Dermis microvascular lymphatic vessel endothelial cell (primary cell): ENCODE data around the gene NFXL1. TPM values are rescaled to one million over a fixed set of nuclear protein-coding genes. Genes with fewer than 3 reads are reported as not detected.
"Not testable (repeated sequence)": the region's sequence is repeated elsewhere in the genome, so short reads cannot be mapped to it uniquely, and the experiment has no call there.

Experiments used
- DNase-seq, 2 donors: peaks; one replicate each; pipeline versions ENCODE4 v3.0.0 to v3.0.0-alpha.2; 2010; ENCODE audit warnings: low read depth in 2 of 2
- total RNA-seq: library from RNA; depleted of rRNA; stranded (reverse); fragments of >200 nt; gene quantifications from 2 replicates; pipeline ENCODE4 v1.2.1, GENCODE V29; 2014

NFXL1 gene
- total RNA-seq, result 3.7 and 4.7 TPM in 2 replicates

DNA sequence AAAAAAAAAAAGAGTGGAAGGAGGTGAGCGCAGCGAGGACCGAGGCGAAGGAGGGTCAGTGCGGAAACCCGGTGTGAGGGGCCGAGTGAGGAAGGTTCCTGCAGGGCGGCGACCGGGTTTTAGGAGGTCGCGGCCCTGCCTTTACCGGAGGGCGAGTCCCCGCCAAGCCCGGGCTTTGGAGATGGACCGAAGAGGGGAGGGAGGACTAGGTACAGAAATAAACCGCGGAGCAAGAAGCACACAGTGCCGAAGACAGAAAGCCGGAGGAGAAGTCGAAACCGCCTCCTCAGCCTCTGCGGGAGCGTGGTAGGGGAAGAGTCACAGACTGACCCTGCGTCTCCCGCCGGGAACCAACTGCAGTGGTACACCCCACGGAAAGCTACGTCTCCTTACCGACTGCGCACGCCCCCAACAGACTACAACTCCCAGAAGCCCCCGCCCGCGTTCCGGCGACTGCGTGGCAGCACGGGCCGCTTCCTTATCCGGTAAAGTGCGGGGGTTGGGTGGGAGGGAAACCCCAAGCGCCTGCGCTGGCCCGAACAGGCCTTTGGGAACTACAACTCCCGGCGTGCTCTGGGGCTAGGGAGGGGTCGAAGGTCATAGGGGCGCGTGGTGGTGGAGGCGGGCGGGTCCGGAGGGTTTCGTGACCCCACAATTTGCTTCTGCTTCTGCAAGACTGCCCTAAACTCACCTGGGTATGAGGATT lies at the start of gene NFXL1:
Gene NFXL1, minus strand, starts transcription at position 364 of the 706 bp plus-strand sequence. CDS start 380 bp downstream, outside the sequence.
- peak; percentile 88 to 98 for DNase-seq

DNA sequence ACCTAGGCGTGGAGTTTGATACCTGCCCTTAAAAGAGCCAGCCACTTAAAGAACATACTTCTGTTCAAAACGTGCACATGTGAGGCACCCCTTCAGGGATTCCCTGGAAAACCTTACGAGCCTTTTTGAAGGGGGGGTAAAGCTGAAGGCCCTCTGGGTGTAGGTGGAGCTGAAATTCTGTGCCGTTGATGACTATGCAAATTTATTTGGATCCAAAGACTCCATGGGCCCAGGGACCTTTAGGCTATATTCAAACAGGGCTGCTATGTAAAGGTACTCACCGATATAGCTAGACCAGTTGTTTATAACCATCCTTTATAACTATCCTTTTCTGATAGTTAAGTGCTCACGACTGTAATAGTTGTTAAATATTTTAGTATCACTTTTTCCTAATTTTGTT lies 40.3 kb upstream of the NFXL1 start:
- DNase-seq, result no peak

DNA sequence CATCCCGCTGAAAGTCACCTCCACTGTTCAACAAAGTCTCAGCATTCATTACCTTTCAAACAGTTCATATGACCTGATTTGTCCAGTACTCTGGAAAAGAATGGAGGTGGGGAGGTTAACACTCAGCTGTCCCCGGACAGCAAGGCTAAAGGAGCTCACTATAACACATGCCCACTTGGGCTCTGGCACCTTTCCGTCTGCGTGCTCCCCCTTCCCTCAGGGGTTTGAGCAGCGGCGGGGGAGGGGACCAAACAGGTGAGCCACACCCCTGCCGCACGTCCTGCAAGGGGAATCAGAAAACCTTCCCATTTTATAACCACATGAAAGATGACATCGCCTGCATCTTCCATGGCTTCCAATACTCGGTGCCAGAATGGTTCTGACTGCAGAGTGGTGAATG lies 39.9 kb upstream of the NFXL1 start:
- no peak for DNase-seq

DNA sequence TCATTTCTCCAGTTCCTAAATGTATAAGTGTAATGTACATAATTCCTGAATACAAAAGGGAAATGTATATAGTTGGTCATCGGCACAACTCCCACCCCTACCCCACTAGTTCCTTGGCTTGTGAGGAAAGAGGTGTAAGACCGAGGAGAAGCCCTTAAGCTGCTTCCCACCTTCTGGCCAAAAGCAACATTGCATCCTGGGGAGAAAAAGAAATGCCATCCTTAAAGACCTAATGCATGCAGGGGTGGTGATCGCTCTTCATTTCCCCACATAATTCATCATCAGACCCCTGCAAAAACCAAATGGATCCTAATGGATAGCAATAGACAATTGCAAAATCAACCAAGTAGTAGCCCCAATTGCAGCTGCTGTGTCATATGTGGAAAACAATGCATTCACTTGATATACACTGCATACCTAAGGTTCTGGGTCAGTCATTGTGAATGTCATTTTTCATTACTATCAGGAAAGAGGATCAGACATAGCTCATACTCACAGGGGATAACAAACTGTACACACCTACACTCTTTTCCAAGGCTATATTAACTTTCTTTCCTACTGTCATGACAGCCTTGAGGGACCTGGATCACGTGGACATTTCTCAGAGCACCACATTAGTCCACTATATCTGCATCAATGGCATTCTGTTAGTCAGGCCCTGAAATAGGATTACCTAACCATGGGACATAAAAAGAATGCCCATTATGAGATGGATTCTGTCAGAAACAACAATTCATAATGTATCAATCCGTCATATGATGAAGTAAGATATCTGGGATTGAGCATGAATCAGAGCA lies 31.7 kb upstream of the NFXL1 start:
- DNase-seq, result no peak

DNA sequence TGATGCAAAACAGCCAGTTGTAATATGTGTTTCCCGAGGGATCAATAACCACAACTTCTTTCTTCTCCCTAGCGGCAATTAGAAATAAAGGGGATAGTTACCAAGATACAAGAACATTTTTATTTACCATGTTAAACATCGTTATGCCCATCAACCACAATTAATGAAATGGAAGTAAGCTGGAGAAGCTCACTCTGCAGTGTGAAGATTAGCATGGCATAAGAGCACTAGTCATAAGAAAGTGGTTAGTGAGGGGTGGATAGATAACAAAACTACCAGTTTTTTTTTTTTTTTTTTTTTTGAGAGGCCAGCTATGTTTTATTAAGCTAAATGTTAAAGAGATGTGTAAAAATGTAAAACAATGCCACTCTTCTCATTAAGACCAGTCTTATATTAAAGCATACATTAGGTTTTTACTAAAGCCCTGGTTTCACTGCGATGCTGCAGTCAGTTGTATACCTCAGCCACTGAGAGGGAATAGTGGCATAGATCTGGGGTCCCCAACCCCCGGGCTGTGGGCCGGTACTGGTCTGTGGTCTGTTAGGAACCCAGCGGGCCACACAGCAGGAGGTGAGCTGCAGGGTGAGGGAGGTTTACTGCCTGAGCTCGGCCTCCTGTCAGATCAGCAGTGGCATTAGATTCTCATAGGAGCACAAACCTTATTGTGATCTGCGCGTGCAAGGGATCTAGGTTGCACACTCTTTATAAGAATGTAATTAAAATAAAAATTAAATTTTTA lies 27.9 kb upstream of the NFXL1 start:
- no peak for DNase-seq

DNA sequence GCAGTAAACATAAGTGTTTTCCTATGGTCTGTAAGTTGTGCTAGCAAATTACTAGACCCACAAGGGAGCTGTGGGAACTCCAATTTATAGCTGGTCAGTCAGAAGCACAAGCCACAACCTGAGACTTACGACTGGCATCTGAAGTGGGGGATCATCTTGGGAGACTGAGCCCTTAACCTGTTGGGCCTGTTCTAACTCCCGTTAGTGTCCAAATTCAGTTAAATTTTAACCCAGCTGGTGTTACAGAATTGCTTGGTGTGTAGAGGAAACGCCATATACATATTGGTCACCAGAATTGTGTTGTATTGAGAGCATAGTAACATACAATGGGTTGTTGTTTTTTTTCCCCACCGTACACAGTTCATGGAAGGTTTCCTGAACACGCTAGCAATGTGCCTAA lies 25.1 kb upstream of the NFXL1 start:
- no peak for DNase-seq

DNA sequence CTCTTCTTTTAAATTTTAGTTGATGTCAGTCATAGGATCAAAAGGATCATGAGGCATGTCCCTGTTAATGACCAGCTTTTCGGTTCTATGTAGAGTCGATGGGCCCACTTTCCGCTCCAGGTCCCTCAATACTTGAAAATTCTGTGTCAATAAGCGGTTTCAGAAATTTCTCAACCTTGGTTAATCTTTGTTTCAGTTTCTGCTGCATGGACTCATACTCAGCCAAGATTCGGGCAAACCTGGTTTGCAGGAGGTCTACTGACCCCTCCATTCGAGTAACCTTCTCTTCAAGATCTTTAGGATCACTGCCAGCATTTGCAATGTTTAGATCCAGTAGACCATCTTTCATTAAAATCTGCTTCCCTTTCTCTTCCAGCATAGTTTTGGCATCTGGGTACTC lies 22.0 kb upstream of the NFXL1 start:
- no peak for DNase-seq

DNA sequence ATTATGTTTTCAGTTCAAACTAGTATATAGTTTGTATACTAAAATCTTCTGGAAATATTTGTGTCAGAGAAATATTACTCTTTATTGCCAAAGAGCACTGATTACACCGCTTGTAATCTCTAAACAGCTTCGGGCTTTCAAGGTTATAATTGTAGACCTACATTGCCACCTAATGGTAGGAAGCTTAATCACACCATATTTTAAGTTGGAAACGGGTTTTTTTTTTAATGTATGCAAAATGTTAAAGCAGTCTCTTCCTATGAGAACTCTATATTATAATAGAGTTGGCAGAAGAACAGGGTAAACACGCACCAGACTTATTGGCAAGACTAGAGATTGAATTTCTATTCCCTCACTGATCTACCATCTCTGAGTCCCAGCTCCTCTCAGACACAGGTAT lies 19.5 kb upstream of the NFXL1 start:
- DNase-seq, result peak; percentile 27 to 46

DNA sequence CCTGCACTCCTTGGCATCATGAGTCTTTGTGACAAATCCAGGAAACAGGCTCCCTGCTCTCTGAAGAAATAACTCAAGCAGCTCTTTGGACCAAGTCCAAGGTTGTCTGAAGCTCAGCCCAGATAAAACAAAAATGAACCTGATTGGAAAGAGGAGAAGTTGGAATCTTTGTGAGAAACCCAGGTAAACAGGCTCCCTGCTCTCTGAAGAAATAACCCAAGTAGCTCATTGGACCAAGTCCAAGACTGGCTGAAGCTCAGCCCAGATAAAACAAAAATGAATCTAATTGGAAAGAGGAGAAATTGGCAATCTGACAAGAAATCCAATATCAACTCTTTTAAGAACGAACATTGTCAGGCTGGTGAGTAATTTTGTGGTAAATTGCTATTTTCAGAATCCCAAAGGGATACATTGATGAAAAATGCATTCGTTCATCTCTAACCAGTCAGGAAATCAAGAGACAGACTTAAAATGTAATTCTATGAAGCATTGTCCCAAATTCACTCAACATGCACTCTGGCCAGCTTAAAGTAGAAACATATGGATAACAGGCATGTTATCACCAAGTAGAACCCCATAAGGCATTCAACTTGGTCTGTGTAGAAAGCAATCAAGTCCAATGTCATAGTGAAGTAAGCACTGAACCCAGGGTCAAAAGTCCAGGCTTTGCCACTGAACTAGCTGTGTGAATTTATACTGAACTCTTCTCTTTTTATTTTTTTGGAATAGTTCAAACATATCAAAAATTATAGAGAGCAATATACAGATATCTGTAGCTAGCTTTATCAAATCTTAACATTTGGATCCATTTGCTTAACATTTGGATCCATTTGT lies 16.8 kb upstream of the NFXL1 start:
- DNase-seq, result peak in 1 of 2 donors; percentile 47

DNA sequence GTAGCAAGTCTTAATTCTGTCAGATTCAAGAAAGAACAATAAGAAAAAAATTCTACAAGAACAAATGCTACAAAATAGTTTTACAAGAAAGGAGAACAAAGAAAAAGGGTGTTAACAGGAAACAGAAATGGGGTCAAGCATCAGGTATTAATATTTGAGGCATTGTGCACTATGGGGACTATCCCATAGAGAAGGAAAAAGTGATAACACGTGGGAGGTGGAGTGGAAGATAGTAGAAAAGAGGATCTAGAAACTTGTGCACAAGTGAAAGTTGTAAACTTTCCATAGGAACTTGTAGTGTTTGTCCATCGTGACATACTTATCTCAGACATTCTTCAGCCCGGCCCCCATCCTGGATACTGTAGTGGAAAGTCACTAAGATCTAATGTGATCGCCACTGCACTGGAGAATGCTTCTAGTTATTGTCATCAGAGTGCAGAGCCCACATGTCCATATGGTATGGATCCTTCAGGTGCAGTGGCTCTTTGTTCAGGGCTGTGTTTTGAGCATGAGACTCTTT lies 15.4 kb upstream of the NFXL1 start:
- DNase-seq, result no peak

DNA sequence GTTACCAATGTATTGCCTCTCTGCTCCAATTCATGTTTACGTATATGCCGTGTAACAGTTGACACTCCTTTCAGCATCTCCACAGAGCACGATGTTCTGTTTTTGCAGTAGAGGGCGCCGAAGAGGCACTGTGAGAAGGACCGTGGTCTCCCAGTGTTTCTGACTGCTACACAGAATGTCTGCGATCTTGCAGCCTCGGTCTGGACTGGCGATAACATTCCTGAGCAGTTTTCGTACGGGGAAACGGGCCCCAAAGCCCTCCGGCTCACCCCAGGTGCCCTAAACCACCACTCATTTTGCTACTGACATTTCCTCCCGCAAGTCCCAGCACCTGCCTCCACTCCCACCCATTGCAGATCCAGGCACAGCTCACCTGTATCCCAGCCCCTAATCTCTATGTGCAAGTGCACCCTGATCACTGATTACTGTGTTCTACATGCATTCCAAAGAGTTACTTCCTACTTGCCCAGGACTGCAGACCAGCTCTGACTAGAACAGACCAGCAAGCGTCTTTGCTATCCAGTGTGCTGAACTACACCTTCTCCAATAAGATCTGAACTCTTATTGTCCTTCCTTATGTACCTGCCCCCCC lies 12.4 kb upstream of the NFXL1 start:
- DNase-seq, result peak in 1 of 2 donors; percentile 47

DNA sequence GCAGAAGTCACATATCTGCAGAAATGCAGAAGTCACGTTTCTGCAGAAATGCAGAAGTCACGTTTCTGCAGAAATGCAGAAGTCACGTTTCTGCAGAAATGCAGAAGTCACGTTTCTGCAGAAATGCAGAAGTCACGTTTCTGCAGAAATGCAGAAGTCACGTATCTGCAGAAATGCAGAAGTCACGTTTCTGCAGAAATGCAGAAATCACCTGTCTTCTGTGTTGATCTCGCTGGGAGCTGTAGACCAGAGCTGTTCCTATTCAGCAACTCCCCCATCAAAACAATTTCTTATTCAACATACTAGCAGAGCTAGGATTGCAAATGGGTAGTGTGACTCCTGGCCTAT lies 8.9 kb upstream of the NFXL1 start:
- not testable (repeated sequence) for DNase-seq

DNA sequence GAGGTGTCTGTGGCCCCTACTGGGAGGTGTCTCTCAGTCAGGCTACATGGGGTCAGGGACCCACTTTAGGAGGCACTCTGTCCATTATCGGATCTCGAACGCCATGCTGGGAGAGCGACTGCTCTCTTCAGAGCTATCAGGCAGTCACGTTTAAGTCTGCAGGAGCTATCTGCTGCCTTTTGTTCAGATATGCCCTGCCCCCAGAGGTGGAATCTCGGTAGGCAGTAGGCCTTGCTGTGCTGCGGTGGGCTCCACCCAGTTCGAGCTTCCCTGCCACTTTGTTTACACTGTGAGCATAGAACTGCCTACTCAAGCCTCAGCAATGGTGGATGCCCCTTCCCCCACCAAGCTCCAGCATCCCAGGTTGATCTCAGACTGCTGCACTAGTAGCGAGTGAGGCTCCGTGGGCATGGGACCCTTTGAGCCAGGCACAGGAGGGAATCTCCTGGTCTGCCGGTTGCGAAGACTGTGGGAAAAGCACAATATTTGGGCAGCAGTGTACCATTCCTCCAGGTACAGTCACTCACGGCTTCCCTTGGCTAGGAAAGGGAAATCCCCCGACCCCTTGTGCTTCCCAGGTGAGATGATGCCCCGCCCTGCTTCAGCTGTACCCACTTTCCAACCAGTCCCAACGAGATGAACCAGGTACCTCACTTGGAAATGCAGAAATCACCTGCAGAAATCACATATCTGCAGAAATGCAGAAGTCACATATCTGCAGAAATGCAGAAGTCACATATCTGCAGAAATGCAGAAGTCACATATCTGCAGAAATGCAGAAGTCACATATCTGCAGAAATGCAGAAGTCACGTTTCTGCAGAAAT lies 8.3 kb upstream of the NFXL1 start:
- DNase-seq, result not testable (repeated sequence)

DNA sequence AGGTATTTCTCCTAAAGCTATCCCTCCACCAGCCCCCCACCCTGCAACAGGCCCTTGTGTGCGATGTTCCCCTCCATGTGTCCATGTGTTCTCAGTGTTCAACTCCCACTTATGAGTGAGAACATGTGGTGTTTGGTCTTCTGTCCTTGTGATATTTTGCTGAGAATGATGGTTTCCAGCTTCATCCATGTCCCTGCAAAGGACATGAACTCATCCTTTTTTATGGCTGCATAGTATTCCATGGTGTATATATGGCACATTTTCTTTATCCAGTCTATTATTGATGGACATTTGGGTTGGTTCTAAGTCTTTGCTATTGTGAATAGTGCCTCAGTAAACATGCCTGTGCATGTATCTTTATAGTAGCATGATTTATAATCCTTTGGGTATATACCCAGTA lies 2.8 kb upstream of the NFXL1 start:
- DNase-seq, result not testable (repeated sequence)

DNA sequence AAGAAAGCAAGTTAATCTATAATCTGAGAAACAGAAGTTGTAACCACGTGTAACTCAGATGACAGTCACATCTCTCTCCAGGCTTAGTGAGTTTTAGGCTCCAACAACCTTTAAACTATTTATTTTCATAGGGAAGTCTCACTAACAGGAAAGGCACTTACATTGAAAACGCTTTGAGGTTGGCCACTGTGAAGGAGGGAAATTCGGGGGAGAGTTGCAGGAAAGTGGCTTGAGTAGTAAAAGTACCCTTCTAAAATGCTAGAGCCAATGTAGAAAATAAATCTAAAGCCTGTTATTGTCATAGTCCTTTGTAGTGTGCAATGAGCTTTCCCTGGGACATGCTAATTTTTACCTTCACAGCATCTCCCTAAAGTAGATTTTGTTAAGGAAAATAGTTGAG lies 995 bp upstream of the NFXL1 start:
- DNase-seq, result no peak

DNA sequence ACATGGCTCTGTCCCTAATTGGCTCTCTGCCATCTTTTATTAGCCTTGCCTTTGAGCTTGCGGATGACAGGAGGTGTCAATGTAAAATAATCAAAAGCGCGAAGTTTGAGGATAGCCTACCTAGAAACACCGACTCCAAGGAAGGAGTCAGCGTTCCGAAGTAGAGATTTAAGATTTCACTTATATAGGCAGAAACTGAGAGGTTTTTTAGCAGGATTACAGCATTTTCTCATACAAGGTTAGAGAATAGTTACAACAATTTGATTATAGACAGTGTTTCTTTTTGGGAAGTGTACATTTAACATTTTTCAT lies 499 bp upstream of the NFXL1 start:
- DNase-seq, result no peak

DNA sequence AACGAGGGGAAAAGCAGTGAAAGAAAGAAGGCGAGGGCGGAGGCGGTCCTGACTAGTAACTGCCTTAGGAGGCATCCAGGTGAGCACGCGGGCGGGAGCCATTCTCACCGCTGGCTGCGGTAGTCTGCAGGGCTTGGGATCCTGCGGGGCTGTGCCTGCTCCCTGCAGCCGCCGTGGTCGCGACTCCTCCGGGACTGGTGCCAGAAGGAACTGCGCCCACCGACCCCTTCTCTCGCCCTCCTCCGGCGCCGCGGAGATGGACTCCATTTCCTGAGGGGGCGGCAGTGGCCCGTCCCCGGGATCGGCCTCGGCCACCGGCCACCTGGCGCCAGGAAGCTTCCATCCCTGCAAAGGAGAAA lies 543 bp downstream of the NFXL1 start:
- DNase-seq, result no peak

DNA sequence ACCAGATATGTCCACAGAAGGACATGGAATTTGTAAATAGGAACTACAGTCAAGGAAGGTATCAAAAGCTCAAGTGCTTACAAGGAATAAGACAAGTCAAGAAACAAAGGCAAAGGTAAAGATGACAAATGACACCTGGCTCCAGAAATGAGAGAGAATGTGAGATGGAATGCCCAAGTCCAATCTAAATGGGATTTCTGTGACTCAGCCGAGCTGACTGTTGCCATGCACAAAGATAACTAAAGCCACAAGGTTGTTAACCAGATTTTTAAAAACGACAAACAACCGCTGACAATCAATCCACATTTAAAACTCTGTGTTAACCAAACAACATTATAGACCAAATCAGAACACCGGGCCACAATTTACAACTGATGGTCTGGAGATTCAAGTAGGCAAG lies 1.1 kb downstream of the NFXL1 start:
- peak in 1 of 2 donors; percentile 12 for DNase-seq

DNA sequence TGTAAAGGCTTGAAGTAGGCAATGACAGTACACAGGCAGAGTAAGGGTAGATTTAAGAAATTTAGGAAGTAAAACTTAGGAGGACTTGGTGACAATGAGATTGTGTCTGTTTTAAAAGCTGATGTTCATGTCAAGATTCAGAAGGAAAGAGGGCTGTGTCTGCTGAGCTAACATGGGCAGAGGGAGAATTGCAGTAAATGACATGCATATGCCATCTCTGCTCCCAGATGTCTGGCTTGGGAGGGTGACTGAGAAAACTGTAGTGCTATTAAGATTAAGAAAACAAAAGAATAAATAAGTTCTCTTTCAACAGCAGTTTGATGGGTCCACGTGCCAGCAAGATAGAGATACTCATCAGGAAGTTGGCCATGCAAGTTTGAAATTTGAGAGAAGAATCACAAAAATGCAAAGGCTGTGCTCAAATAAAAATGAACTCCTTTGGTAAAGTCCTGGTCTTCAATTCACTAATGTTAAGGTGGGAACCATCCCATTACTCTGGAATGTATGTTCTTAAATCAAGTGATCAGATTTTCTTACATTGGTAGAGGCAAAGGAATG lies 7.2 kb downstream of the NFXL1 start:
- no peak for DNase-seq

DNA sequence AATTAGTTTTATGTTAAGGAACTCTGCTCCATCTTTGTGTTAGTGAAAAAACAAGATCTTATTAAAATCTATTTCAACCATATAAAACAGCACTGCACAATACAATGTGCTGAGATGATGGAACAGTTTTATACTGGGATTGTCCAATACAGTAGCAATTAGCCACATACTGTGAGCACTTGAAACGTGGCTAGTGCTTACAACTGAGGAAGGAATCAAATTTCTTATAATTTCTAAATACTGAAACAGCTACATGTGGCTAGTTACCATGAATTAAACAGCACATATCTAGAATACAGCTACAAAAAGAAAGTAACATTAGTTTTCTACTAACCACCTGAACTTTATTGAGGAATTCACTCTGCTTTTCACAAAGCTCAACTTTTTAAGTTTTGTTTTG lies 14.7 kb downstream of the NFXL1 start:
- no peak for DNase-seq
